GM21526 (cell line): ENCODE results near the gene AHSA1.

Experiments used
- ATAC-seq: cut with Tn5 transposase; IDR thresholded peaks from one replicate; pipeline ENCODE4 v1.9.1; 2021; ENCODE audit warnings: moderate library complexity; ENCODE audit not compliant: unreplicated experiment, low FRiP score

Gene AHSA1

DNA sequence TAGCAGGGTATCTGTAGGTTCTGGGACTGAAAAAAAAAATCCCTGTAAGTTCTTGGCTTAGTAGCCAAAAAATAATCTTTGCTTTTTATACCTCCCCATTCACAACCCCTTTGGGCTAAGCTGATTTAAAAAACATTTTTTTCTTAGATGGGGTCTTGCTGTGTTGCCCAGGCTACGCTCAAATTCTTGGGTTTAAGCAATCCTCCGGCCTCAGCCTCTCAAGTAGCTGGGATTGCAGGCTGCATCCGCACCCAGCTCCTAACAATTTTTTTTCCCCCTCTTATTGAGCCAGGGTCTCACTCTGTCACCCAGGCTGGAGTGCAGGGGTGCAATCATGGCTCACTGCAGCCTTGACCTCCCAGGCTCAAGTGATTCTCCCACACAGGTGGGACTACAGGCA, 49.9 kb downstream of the AHSA1 start:
- ATAC-seq, result no peak

- ATAC-seq, result no peak
These were observed 50.4 kb downstream of the AHSA1 start for GRCh38 chr14:77508249-77508648.

DNA sequence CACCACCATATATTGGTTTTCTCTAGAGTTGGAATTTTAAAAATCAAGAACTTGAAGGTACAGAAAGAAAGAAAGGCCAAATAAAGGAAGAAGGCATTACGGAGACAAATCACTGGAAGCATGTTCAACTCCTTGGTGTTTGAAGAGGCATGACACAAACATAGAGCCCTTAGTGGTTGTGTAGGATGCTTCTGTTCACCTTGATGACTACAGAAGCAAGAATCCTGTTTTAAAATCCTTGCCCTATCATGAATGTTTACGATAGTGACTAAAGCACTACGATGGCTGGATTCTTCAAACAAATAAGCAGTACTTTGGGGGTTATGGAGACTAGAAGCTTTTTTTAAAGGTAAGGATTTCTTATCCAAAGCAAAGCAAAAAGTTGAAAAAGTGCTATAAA, 51.0 kb downstream of the AHSA1 start:
- no peak for ATAC-seq

DNA sequence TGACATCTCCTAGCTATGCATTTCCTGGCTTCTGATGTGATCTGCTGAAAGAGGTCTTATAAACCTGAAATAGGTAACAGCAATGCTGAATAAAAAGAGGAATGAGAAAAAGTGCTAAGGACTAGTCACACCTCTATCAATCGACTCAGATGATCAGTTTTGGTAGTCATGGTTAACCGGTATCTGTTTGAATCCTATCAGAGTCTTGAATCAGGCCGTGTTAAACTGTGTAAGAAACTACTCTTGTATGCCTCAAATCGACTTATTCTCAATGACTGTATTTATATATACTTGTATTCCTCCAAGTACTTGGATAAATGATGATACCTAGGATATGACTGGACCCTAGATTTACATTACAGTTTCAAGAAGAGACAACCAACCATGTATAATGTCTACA, 51.5 kb downstream of the AHSA1 start:
- ATAC-seq, result no peak

DNA sequence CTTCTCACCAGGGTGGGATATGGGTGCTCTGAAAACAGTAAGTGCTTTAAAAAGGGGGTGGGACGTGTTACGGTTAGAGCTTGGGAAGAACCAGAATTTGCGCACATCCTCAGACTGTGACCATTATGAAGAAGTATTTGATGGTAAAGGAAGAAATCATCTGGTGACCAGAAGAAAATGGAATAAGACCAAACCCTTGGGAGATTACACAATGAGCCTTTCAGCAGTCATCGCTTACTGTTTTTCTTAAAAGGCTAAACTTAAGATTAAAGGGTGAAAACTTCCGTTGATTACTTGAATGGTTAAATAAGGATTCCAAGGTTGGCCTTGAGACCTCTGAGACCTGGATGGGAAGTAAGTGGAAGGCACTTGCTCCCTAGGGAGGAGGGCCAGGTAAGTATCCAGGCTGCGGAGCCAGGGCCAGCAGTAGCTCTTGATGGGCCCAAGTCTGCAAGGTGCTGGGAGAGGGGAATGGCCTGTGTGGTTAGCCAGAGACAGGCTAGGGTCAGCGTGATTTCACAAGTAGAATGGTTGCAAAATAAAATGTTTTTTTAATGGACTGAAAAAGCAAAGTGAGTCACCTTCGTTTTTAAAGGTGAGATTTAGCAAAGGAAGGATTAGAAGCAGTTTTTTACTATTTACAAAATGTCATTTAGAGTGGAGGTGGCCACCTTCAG, 53.7 kb downstream of the AHSA1 start:
- ATAC-seq, result no peak

GRCh38 chr14:77516126-77516525, 58.2 kb downstream of the AHSA1 start:
- ATAC-seq, result no peak
